HG03025 (cell line): ENCODE data around the gene DNASE1L1.
"Not testable (repeated sequence)": the region's sequence is repeated elsewhere in the genome, so short reads cannot be mapped to it uniquely, and the experiment has no call there.

Experiments used
- ATAC-seq: cut with Tn5 transposase; IDR thresholded peaks from one replicate; pipeline ENCODE4 v1.9.1; 2021; ENCODE audit warnings: mild to moderate bottlenecking, moderate library complexity; ENCODE audit not compliant: unreplicated experiment, low FRiP score

The DNASE1L1 gene

GRCh38 chrX:154411981-154412340 lies 2.9 kb upstream of the DNASE1L1 start:
- no peak for ATAC-seq

GRCh38 chrX:154408659-154409221 lies 314 bp downstream of the DNASE1L1 start:
- ATAC-seq = no peak

- no peak for ATAC-seq
These were observed 4.3 kb downstream of the DNASE1L1 start for GRCh38 chrX:154404625-154405192.

- ATAC-seq = no peak
These were observed 5.2 kb downstream of the DNASE1L1 start for GRCh38 chrX:154403858-154404257.

DNA sequence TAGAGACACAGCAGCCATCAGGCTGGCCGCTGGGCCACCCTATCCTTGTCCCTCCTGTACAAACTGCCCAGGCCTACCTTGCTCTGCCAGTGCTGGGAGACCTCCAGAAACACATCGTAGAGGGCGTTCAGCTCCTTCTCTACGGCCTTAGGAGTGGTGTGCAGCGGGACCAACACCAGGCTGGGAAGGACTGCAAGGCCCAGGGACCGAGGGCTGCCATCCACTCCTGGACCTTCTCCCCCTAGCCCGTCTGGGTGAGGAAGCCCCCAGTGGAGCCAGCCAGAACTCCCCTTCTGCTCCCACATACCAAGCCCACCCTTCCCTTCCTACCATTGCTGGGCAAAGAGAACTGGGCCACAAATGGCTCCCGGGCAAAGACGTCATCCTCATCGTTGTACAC lies 5.9 kb downstream of the DNASE1L1 start:
- ATAC-seq = no peak

- no peak for ATAC-seq
These were observed 6.4 kb downstream of the DNASE1L1 start for GRCh38 chrX:154402622-154403127.

DNA sequence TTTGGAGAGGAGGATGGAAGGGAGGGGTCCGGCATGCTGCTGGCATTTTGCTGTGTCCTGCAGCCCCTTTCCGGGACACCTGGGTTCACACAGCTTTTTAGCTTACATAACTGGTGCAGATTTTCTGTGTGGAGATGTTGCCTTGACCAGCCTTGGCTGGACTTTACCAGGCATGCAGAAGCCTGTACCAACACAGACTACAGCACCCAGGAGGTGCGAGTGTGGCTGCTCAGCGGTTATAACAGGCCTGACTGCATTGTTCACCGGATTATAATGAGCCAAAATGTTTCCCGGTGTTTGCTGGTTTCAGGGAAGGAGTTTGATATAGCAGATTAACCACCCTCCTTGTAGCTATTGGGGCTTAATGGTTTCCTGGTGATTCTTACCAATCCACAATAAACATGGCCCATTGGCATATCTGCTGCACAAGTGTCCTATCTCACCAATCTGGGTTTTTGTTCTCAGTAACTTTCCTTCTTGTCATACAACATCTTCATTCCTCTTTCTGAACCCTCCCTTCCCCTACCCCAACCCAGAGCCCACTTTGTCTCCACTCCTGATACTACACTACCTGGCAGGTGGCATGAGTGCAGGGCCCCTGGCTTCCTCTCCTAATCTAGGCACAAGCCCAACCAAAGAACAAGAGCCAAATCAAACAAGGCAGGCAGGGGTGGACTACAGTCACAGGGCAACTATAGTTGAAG lies 7.0 kb downstream of the DNASE1L1 start:
- no peak for ATAC-seq

DNA sequence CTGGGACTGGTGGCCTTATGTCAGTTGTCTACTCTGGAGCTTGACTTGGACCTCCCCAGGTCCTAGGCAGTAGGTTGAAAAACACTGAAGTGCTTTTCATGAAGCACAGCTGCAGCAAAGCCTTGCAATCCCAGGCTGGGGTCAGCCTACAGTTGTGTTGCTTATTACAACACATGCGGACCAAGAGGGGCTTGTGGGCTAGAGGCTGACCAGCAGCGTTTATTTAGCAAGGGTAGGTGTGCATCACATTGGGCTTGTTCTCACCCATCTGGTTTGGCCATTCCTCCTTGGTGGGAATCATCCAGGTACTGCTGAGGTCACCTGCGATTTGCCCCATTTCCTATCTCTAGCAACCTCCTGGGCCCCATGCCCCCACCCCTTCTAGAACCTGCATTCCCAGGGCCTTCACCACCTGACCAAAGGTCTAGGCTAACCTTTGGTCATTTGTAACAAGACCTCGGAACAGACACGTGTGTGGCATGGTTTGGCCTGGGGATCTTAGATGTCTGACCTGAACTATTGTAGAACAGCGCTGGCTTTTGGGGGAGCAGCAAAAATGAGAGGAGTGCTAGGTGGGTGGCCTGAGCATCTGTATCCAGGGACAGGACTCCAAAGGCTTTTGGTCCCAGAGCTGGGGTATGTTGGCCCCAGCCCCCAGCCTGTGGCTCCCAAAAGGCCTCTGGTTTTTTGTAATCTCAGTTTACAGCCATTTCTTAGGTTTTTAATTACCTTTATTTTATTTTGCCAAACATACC lies 7.8 kb downstream of the DNASE1L1 start:
- no peak for ATAC-seq

- ATAC-seq = not testable (repeated sequence)
These were observed 8.7 kb downstream of the DNASE1L1 start for GRCh38 chrX:154400369-154400817.

GRCh38 chrX:154399527-154400368 lies 9.3 kb downstream of the DNASE1L1 start:
- ATAC-seq = no peak

- ATAC-seq = peak; percentile 35
These were observed 10.2 kb downstream of the DNASE1L1 start for GRCh38 chrX:154398668-154399526.

DNA sequence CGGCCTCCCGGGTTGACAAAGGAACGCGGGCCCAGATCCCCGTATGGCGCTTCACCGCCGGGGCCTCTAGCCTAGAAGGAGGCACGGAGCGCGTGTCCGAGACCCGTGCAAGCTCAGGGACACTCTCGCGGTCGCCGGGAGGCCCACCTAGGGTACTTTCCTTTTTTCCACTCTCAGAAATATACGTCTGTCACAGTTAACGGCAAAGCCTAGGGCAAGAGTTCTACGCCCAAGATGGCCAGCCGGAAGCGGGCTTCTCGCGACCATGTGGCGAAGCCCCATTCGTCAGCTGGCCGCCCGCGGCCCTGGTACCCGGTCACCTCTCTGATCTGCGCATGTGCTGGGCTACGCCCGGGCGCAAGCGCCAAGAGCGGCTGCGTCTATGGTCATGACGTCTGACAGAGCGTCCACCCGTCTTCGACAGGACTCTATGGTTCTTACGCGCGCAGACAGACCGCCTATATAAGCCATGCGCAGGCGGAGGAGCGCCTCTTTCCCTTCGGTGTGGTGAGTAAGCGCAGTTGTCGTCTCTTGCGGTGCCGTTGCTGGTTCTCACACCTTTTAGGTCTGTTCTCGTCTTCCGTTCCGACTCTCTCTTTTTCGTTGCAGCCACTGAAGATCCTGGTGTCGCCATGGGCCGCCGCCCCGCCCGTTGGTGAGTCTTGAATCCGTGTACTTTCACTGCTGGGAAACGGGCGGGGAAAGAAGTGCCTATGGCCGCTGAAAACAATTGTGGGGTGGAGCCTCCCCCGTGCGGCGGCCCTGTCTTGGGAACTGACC lies 11.0 kb downstream of the DNASE1L1 start, which contains the start of gene RPL10:
Gene RPL10, plus strand, starts transcription at position 490 of the 780 bp plus-strand sequence. Its CDS starts 143 bp downstream, at position 633.
- ATAC-seq = peak; percentile 73

DNA sequence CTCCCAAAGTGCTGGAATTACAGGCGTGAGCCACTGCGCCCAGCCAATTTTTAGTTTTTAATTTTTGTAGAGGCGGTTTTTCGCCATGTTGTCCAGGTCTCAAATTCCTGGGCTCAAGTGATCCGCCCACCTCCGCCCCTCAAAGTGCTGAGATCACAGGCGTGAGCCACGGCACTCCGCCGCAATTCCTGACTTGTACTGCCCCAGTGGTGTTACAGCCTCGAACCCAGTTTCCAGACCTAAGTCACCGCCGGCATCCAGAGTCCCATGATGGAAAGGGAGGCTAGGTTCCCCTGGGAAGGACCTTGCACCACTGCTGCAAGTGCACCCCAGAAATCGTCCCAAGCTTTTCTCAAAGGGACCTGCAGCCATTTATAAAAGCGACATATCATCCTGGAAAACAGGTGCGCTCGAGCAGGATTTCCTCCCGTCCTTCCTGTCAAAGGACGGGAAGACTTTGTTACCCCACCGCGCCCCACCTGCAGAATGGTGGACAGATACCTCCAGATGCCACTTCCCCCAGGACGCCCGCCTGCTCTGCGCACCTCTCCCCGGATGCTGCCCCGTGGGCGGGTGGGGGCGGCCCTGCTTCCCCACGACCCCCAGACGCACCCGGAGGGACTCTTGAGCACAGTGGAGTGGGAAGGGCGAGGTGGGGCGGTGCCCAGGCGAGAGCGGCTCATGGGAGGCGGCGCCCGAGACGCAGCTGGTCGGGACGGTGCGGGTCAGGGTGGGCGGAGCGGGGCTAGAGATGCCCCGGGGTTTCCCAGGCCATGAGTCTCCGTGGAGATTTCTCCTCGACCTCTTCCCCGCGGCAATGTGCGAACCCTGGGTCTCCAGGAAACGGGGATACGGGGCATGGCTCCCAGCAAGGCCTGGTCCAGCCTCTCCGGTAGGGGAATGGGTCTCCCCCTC lies 11.8 kb downstream of the DNASE1L1 start:
- peak; percentile 32 for ATAC-seq

GRCh38 chrX:154396363-154396762 lies 12.7 kb downstream of the DNASE1L1 start:
- ATAC-seq = not testable (repeated sequence)

DNA sequence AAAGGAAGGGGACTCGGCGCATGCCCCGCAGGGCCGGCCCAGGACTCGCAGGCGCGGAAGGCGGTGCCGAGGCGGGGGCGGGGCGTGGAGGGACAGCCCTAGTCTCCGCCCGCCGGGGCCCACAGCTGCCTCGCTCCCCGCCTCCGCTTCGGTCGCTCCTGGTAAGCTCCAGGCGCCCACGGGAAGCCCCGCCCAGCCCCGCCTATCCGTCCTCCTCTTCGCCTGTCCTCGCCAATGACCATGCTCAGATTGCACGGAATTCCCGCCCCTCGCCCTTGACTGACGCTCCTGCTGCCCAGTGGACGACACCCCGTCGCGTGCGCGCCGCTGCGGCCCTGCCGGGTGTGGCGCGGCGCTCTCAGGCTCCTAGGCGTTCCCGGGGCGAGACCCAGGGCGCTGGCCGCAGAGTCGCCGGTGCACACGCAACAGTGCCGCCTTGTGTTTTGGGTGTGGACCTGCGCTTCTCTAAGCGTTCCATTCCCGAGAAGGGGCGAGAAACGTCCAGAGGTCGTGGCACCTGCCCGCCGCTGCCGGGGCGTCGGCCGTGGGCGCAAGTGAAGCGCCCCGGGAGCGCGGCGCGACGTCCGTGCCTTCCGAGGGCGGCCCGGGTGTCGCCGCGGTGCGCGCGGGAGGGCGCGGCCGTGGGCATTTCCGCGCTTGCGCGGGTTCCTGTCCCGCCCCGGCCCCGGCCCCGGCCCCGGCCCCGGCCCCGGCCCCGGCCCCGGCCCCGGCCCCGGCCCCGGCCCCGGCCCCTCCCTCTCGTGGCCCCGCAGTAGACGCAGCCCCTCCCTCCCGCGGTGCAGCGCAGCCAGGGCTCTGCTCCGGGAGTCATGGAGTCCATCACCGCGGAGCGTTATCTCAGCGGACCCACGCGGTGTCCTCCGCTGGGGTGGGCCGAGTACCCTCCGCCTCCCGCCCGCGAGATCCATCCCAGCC lies 19.0 kb downstream of the DNASE1L1 start:
- ATAC-seq = peak; percentile 53

GRCh38 chrX:154388649-154389048 lies 20.4 kb downstream of the DNASE1L1 start:
- not testable (repeated sequence) for ATAC-seq
